Mesothelial cell of epicardium (in vitro differentiated cells): ENCODE measurements around the gene MDM2. TPM values are rescaled to one million over a fixed set of nuclear protein-coding genes. Genes with fewer than 3 reads are reported as not detected.
A peak's percentile ranks its signal among the peaks of the same experiment; 100 is the strongest.

Source experiments
- DNase-seq, 2 experiments: peaks; one replicate each; pipeline ENCODE4 v3.0.0; 2021; ENCODE audit warnings: low spot score in 2 of 2; ENCODE audit not compliant: unreplicated experiment in 2 of 2
- H3K27ac Mint-ChIP-seq: 2 replicates; pipeline ENCODE4 v1.8.0; 2021; ENCODE audit warnings: mixed read lengths
- H3K27me3 Mint-ChIP-seq: 2 replicates; pipeline ENCODE4 v1.8.0; 2021; ENCODE audit warnings: low read depth, mixed read lengths
- H3K36me3 Mint-ChIP-seq: 2 replicates; pipeline ENCODE4 v1.8.0; 2021; ENCODE audit warnings: mixed read lengths
- H3K4me1 Mint-ChIP-seq: 2 replicates; pipeline ENCODE4 v1.8.0; 2021; ENCODE audit warnings: mixed read lengths
- H3K4me3 Mint-ChIP-seq: 2 replicates; pipeline ENCODE4 v1.8.0; 2021; ENCODE audit warnings: mild to moderate bottlenecking, moderate library complexity, mixed read lengths
- H3K9me3 Mint-ChIP-seq: 2 replicates; pipeline ENCODE4 v1.8.0; 2021; ENCODE audit warnings: mixed read lengths
- CTCF ChIP-seq: fragments of 200-600 bp; sonication (generic); IDR thresholded peaks from one replicate; pipeline ENCODE4 v1.5.0; 2021; ENCODE audit warnings: antibody characterized with exemption; ENCODE audit not compliant: unreplicated experiment
- total RNA-seq: library from RNA; stranded (reverse); gene quantifications from 3 replicates; pipeline ENCODE4 v1.2.1, GENCODE V29; 2021

The MDM2 gene
- total RNA-seq, 1 donor from 2014 or later = 182 TPM

DNA sequence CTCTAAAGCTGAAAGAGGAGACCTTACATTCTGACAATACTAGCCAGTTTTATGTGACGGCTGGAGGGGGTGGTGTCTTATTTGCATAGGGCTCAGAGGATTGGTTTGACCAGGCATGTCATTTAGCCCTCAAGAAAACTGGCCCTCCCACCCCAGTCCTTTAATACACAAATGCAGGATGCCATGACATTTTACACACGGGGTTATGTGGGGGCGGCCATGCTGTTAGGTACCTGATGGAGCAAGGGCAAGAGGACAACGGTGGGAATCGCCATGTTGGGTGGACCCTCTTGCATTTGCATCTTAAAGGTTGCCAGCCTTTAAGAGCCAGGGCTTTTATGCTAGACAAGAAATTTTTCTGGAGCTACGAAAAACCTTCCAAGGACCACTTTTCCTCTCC lies 23.3 kb downstream of the MDM2 start:
- no peak for TF ChIP-seq CTCF
- H3K27me3 Mint-ChIP-seq = no peaks in the 10 kb centered on the region
- H3K4me3 Mint-ChIP-seq = no peak overlapping the region
- peak overlapping the region; percentile 86 for H3K27ac Mint-ChIP-seq
- H3K4me1 Mint-ChIP-seq = peaks cover 16% of the 10 kb centered on the region
- H3K9me3 Mint-ChIP-seq = no peaks in the 10 kb centered on the region
- H3K36me3 Mint-ChIP-seq = peaks cover 31% of the 10 kb centered on the region
- no peak for DNase-seq

DNA sequence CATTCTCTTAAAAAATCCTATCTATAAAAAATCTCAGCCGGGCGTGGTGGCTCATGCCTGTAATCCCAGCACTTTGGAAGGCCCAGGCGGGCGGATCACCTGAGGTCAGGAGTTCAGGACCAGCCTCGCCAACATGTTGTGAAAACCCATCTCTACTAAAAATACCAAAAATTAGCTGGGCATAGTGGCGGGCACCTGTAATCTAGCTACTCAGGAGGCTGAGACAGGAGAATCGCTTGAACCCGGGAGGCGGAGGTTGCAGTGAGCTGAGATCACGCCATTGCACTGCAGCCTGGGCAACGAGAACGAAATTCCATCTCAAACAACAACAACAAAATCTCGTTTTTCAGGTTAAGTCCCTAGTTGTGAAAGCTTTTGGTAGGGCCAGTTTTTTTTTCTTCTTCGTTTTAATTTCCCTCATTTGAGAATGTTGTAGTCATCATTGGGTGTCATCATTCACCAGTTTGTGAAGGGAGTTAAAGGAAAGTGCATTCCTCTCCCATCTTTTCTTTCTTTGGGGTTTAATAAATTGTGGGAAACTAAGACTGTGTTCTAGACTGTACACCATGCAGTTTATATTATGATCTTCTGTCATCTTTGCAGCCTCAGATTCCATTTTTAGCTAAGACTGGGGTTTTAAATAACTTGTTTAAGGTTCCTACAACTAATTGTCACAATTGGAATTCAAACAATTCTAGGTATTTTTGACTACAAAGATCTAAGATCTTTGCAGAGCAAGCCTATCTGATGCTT lies 23.9 kb downstream of the MDM2 start:
- peaks cover 16% of the 10 kb centered on the region for H3K4me1 Mint-ChIP-seq
- H3K9me3 Mint-ChIP-seq = no peaks in the 10 kb centered on the region
- no peak overlapping the region for H3K4me3 Mint-ChIP-seq
- no peak for DNase-seq
- peaks cover 33% of the 10 kb centered on the region for H3K36me3 Mint-ChIP-seq
- no peaks in the 10 kb centered on the region for H3K27me3 Mint-ChIP-seq
- H3K27ac Mint-ChIP-seq = peak overlapping the region; percentile 85
- TF ChIP-seq CTCF = no peak

DNA sequence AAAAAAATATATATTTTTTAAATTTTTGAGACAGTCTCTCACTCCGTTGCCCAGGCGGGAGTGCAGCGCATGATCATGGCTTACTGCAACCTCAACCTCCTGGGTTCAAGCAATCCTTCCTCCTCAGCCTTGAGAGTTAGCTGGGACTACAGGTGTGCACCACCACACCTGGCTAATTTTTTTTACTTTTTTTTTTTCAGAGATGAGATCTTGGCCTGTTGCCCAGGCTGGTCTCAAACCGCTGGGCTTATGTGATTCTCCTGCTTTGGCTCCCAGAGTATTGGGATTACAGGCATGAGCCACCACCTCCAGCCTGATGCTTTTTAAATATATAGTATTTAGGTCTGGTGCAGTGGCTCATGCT lies 24.5 kb downstream of the MDM2 start:
- H3K27ac Mint-ChIP-seq = peak overlapping the region; percentile 50

DNA sequence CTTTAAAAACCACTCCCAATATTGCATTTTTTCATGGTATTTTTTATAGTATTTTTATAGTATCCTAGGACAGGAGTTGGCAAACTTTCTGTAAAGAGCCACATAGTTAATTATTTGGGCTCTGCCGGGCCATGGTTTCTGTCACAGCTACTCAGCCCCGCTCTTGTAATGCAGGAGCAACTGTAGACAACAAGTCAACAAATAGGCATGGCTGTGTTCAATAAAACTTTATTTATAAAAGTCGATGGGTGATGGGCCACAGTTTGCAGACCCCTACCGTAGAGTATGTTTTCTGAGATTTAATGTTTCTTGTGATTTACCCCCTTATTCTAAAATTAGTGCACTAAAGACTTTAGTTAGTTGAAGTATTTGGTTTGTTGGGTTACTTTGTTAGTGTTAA lies 25.5 kb downstream of the MDM2 start:
- no peak for DNase-seq
- H3K9me3 Mint-ChIP-seq = no peaks in the 10 kb centered on the region
- H3K4me3 Mint-ChIP-seq = no peak overlapping the region
- H3K27ac Mint-ChIP-seq = no peak overlapping the region
- H3K27me3 Mint-ChIP-seq = no peaks in the 10 kb centered on the region
- TF ChIP-seq CTCF = no peak
- peaks cover 19% of the 10 kb centered on the region for H3K4me1 Mint-ChIP-seq
- peaks cover 33% of the 10 kb centered on the region for H3K36me3 Mint-ChIP-seq

More for the DNA sequence above, 24.5 kb downstream of the MDM2 start:
- Mint-ChIP-seq H3K36me3 (peaks cover 28% of the 10 kb centered on the region), H3K4me3 (no peak overlapping the region), H3K4me1 (peaks cover 16% of the 10 kb centered on the region), H3K9me3 (no peaks in the 10 kb centered on the region), H3K27me3 (no peaks in the 10 kb centered on the region)
- no peak for TF ChIP-seq CTCF
- DNase-seq = no peak

DNA sequence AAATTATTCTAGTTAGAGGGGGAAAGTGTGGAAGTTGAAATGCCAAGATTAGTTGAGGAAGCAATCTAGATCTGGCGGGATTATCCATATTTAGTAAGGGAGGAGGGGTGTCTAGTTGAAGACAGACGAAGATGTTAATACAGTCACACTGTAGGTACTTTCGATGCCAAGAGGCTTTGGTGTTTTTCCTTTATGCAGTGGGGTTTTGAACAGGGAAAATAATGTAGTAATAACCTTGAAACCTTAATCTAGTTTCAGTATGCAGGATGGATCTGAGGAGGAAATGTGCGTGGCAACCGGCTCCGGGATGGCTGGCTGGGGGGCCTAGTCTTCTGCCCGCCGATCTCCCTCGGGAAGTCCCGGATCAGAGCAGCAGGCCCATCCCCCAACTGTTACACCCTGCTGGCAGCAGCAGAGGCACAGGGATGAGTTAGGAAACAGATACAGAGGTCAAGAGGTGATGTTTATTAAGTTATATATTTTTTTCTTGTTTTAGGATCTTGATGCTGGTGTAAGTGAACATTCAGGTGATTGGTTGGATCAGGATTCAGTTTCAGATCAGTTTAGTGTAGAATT lies 27.4 kb downstream of the MDM2 start:
- peaks cover 15% of the 10 kb centered on the region for H3K4me1 Mint-ChIP-seq
- H3K27ac Mint-ChIP-seq = peak overlapping the region; percentile 68
- TF ChIP-seq CTCF = no peak
- DNase-seq = no peak
- no peak overlapping the region for H3K4me3 Mint-ChIP-seq
- H3K9me3 Mint-ChIP-seq = no peaks in the 10 kb centered on the region
- peaks cover 35% of the 10 kb centered on the region for H3K36me3 Mint-ChIP-seq
- no peaks in the 10 kb centered on the region for H3K27me3 Mint-ChIP-seq
